ENCODE data around the gene SLC4A7.

SLC4A7 gene

GRCh38 chr3:27324686-27325085 is 159.5 kb downstream of the SLC4A7 start:
- Histone ChIP-seq H3K27ac (no peak overlapping the region), H3K4me3 (no peak overlapping the region), H4K20me1 (no peaks in the 10 kb centered on the region; a peak in 1 of 22 replicates), H3K9me3 (replicated peaks in 1 of 11) (peaks cover 13 to 18% (median 16%) of the 10 kb centered on the region in 11 experiments; a peak in 21 of 22 replicates), H3K27me3 (no peaks in the 10 kb centered on the region), H3K4me2 (no peak overlapping the region), H3K36me3 (peaks cover 0 to 65% (median 0%) of the 10 kb centered on the region in 11 experiments; a peak in 8 of 22 replicates), H3K9ac (no peak overlapping the region), H3K4me1 (peaks cover 0 to 5% (median 0%) of the 10 kb centered on the region in 10 experiments; a peak in 1 of 20 replicates)
- no peak for TF ChIP-seq Cebpa-rat (IDR thresholded peaks at IDR 0.05)

DNA sequence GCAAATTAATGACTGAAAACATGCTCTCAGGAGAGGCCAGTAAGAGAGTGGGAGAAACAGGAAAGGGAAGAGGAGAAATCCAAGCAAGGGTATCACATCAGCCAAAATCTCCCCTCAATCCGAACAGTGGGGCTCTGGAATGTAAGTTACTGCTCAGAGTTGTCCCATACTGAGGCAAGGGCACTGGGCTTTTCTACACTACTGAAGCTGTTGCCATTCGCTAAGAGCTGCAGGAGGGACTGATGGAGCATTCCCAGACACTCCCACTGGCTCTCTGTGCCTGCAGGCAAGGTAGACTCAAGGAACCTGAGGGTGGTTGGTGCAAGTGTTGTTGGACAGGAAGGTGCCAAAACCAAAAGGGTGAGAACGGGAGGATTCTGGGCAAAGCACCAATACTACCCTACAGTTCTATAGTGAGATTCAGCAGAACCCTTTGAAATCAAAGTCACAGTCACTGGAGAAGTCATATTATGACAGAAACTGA is 161.1 kb downstream of the SLC4A7 start:
- H3K4me3 ChIP-seq: no peak overlapping the region
- H3K4me2 ChIP-seq: no peak overlapping the region
- peaks cover 0 to 2% (median under 1%) of the 10 kb centered on the region in 11 experiments; a peak in 5 of 22 replicates for H3K9me3 ChIP-seq (replicated peaks in 1 of 11)
- H4K20me1 ChIP-seq: no peaks in the 10 kb centered on the region; a peak in 1 of 22 replicates
- no peak overlapping the region for H3K9ac ChIP-seq
- H3K4me1 ChIP-seq: peaks cover 0 to 5% (median 0%) of the 10 kb centered on the region in 10 experiments; a peak in 1 of 20 replicates
- no peak for TF ChIP-seq Cebpa-rat (IDR thresholded peaks at IDR 0.05)
- peaks cover 0 to 67% (median 0%) of the 10 kb centered on the region in 11 experiments; a peak in 4 of 22 replicates for H3K36me3 ChIP-seq
- no peak overlapping the region for H3K27ac ChIP-seq
- H3K27me3 ChIP-seq: no peaks in the 10 kb centered on the region
